GM18867 (cell line): ENCODE results near the gene SMAD3.

Experiments
- ATAC-seq: cut with Tn5 transposase; IDR thresholded peaks from one replicate; pipeline ENCODE4 v1.9.1; 2021; ENCODE audit warnings: mild to moderate bottlenecking, moderate library complexity; ENCODE audit not compliant: unreplicated experiment

SMAD3 gene

GRCh38 chr15:67035886-67036285 lies 29.5 kb upstream of the SMAD3 start:
- no peak for ATAC-seq

DNA sequence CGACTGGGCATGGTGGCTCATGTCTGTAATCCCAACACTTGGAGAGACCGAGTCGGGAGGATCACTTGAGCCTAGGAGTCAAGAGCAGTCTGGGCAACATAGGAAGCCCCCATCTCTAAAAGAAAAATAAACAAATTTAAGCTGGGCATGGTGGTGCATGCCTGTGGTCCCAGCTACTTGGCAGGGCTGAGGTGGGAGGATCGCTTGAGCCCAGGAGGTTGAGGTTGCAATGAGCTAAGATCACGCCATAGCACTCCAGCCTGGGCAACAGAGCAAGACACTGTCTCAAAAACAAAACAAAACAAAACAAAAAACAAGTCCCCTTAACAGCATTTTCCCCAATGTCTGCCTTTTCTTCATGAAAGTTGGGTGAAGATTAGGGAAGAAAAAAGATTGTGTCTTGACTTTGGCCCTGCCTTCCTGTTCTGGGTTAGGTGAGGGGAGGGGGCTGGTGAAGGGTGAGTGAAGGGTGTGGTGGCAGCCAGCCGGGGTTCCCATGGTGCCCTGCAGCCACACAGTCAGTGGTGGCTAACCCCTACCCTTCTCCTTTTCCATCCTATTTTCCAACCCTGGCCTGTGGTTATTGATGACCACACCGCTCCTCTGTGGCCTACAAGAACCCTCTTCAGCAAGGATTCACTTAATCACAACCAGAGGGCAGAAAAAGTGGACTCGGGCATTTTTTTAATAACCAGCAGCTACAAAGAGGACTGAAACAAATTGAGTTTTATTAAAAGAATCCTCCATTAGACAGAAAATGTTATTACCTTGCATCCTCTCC lies 28.4 kb upstream of the SMAD3 start:
- ATAC-seq = no peak

GRCh38 chr15:67037694-67038093 lies 27.7 kb upstream of the SMAD3 start:
- ATAC-seq = no peak

- no peak for ATAC-seq
Observed at GRCh38 chr15:67038736-67039135, 26.7 kb upstream of the SMAD3 start.

DNA sequence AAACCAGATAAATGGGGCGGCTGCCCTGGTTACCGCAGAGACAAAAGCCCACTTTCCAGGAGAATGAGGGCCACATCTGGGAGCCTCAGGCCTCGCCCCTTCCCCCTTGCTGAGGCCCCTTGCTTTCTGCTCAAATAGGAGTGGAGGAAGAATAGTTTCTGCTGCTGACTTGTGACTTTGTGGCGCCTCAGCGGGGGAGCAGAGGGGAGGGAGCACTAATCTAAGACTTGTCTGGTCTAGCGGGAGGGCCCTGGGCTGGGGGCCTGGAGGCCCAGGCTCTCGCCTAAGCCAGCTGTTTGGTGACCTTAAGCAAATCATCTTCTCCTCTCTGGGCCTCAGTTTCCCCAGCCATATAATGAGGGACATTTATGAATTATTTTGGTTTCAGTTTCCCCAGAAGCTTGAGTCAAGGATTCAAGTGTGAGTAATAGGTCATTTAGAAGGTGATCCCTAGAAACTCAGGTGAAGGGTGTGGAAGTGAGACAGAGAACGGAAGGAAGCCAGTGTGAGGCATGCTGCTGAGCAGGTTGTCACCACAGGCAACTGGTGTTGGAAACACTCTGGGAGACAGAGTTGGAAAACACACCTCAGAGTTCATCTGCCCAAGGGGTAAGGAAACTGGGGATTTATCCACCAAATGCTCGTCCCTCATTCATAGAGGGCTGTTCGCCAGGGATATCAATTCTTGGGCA lies 25.9 kb upstream of the SMAD3 start:
- no peak for ATAC-seq

- ATAC-seq = no peak
Observed at GRCh38 chr15:67040277-67040676, 25.1 kb upstream of the SMAD3 start.

GRCh38 chr15:67042551-67043142 lies 22.8 kb upstream of the SMAD3 start:
- no peak for ATAC-seq

- no peak for ATAC-seq
Observed at GRCh38 chr15:67043939-67044771, 21.2 kb upstream of the SMAD3 start.

- no peak for ATAC-seq
Observed at GRCh38 chr15:67047149-67047661, 18.2 kb upstream of the SMAD3 start.

GRCh38 chr15:67048281-67049279 lies 16.8 kb upstream of the SMAD3 start:
- no peak for ATAC-seq

DNA sequence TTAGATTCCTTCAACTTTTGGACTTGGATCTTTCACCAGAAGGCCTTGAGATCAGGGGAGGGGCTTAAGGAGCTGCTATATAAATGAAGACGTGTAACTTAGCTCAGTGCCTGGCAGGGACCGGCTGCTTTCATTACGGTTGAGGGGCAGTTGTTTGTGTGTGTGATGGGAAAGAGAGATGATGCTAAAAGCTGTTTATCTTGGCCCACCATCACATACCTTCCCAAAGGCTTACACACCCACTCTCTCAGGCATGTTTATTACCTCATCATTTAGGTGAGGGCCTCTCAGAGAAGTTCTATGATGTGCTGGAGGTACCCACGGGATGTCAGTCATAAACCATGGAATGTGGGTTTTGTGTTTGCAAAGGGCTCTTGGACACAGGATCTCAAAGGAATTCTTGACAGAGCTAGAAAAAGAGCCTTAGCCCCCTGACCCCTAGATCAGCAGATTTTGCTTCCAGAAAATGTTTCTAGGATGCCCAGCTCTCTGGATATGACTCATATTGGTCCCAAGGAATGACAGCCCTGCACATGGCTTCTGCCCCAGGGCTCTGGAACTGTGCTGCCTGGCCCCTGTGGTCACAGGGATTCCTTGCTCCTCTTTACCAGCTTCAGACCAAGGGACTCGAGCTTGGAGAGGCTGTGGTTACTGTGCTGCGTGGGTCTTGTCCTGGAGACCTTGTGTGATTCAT lies 15.9 kb upstream of the SMAD3 start:
- no peak for ATAC-seq

DNA sequence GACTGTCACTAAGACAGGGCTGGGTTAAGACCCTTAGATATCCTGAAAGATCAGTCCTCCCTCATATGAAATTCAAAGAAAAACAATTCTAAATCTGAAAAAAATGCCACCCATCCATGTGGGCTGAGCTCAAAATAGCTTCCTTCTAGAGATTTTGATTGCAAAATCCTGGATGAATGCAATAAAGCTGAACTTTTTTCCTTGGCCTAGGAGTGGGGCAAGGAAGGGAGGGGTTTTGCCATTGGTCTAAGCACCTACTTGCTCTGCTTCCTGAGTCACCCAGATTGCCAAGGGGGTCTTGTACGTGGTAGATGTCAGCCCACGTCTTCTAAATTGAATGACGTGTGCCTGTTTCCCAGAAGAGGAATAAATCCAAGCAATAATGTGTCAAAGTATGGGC lies 15.3 kb upstream of the SMAD3 start:
- no peak for ATAC-seq

DNA sequence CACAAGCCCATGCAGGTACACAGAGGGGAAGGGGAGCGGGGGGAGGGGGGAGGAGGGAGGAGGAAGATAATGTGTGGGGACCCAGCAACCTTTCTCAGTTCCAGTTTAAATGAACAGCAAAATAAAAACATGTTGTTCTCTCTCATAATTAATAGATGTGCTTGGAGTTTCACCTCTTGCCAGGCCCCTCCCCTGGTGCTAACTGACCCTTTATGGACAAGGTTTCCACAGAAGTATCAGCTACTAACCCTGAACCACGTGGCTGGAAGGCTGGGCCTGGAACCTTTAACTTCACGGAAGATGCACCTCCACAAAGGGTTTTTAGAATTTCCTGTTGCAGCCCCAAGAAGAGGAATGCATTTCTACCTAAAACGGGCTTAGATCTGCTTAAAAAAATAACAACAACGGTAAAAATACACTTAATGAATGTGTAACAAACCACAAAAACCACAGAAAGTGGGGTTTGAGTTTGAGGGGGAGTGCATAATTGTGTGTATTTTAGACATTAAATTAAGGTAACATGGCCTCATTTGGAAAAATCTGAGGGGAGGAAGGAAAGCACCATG lies 14.8 kb upstream of the SMAD3 start:
- no peak for ATAC-seq

DNA sequence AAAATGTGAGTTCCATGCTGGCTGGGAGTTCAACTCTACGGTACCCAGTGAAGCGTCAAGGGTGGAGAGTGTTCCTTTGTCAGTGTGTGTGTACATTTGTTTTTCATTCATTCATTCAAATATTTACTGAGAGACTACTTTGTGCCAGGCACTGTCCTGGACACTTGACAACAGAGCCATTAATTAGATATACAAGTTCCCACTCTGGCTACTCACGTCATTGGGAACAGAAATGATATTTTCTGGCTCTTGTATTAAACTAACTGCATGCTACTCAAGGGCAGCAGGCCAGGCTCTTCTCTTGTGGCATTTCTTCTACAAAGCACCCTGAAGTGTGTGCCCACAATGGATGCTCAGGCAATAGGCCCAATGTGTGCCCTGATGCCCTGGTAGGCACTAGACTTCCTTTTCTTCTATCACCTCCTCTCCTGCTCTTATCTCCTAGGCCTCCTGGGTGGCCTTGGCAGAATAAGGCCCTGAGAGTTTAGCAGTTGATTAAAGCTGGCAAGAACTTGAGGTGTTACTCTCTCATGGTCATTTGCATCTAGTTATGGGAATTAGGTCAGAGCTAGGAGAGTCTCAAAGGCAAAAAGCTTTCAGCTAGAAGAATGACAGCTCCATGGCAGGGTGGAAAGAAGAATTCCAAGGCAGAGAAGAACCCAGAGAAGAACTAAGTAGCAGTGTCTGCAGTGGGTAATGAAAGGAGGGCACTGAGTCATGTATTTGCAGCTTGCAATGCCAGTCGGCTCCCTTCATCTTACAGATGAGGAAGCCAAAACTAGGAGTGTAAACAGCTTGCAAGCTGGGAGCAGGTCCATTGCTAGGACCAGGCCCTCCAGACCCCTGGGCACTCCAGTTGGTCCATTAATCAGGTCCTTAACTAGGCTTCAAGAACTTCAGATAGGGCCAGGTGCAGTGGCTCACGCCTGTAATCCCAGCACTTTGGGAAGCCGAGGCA lies 14.0 kb upstream of the SMAD3 start:
- ATAC-seq = no peak

DNA sequence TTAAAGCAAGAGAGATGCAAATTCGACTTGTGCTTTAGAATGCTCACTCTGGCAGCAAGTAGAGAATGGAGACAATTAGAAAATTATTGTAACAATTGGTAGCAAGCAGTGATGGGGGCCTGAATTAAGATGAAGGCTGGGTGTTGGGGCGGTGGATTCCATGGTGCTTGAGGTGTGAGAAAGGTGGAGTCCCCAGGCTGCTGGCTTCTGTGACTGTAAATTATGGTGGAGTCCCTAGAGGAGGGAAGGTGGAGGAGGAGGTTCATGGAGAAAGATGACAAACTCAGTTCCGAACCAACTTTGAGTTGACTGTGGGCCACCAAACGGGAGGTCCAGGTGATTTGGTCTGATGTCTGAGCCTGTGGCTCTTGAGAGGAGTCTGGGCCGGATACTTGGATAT lies 10.7 kb upstream of the SMAD3 start:
- no peak for ATAC-seq

DNA sequence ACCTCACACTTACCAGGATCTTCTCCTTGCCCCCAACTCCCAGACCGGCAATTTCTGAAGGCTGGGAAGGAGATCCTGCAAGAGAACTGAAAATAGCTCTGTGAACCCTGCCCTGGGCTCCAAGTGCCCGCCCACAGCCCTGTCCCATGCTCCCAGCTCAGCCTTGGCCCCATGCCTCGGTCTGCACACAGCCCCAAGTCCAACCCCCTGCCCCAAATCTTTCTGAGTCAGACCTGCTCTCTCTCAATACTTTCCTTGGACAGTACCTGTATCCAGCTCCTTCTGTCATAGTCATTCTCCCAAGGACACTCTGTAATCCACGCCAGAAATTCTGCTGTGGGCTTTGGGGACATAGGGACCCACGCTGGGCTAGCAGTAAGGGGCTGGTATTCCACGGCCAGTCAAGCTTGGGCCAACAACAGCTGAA lies 6.3 kb upstream of the SMAD3 start:
- ATAC-seq = no peak

- ATAC-seq = no peak
Observed at GRCh38 chr15:67061811-67062368, 3.5 kb upstream of the SMAD3 start.
